Muscle layer of duodenum (tissue), 2 donors: ENCODE results near the gene TFF3.

Experiments used
- H3K27ac ChIP-seq: one replicate; pipeline ENCODE4 v1.7.0; 2013; ENCODE audit warnings: mild to moderate bottlenecking, low read length
- H3K27me3 ChIP-seq: one replicate; pipeline ENCODE4 v1.7.0; 2013; ENCODE audit warnings: low read depth, mild to moderate bottlenecking, control low read depth, low read length
- H3K36me3 ChIP-seq, 2 donors: one replicate each; pipeline ENCODE4 v1.7.0; 2013; ENCODE audit warnings: low read length in 2 of 2, control low read depth in 1 of 2, mild to moderate bottlenecking in 1 of 2; ENCODE audit not compliant: insufficient read depth in 2 of 2, control insufficient read depth in 1 of 2
- H3K4me1 ChIP-seq, 2 donors: one replicate each; pipeline ENCODE4 v1.7.0; 2013; ENCODE audit warnings: low read length in 2 of 2, mild to moderate bottlenecking in 2 of 2, control low read depth in 1 of 2, moderate library complexity in 1 of 2; ENCODE audit not compliant: insufficient read depth in 2 of 2, control insufficient read depth in 1 of 2
- H3K4me3 ChIP-seq, 2 donors: one replicate each; pipeline ENCODE4 v1.7.0; 2013; ENCODE audit warnings: low read length in 2 of 2, low read depth in 1 of 2, mild to moderate bottlenecking in 1 of 2
- H3K9me3 ChIP-seq, 2 donors: one replicate each; pipeline ENCODE4 v1.7.0; 2013; ENCODE audit warnings: low read length in 2 of 2, control low read depth in 1 of 2, mild to moderate bottlenecking in 1 of 2; ENCODE audit not compliant: control insufficient read depth in 1 of 2
- donor health status: healthy.

TFF3 gene

GRCh38 chr21:42315296-42315891, at the start of gene TFF3:
TSS of gene TFF3 (minus strand) at chr21:42315409. CDS start at chr21:42315374, 35 bp downstream.
- Histone ChIP-seq H3K9me3 (no peaks in the 10 kb centered on the region), H3K27ac (peak within 1 kb of the TSS; percentile 45), H3K4me1 (peaks cover 0 to 9% of the 10 kb centered on the region in 2 donors), H3K4me3 (peak within 1 kb of the TSS in 1 of 2 donors; percentile 21), H3K36me3 (no peaks in the 10 kb centered on the region), H3K27me3 (no peaks in the 10 kb centered on the region)

GRCh38 chr21:42364304-42364865, 49.2 kb upstream of the TFF3 start:
- H3K27ac ChIP-seq = no peak overlapping the region
- no peaks in the 10 kb centered on the region for H3K4me1 ChIP-seq
- H3K4me3 ChIP-seq = no peak overlapping the region
- no peaks in the 10 kb centered on the region for H3K36me3 ChIP-seq
- H3K27me3 ChIP-seq = peaks cover 5% of the 10 kb centered on the region
- peaks cover 0 to 8% of the 10 kb centered on the region in 2 donors for H3K9me3 ChIP-seq

GRCh38 chr21:42363312-42363711, 48.1 kb upstream of the TFF3 start:
- Histone ChIP-seq H3K4me1 (no peaks in the 10 kb centered on the region), H3K27ac (no peak overlapping the region), H3K36me3 (no peaks in the 10 kb centered on the region), H3K27me3 (peaks cover 5% of the 10 kb centered on the region), H3K9me3 (peaks cover 0 to 8% of the 10 kb centered on the region in 2 donors), H3K4me3 (no peak overlapping the region)

GRCh38 chr21:42362700-42363099, 47.5 kb upstream of the TFF3 start:
- Histone ChIP-seq H3K9me3 (peaks cover 0 to 8% of the 10 kb centered on the region in 2 donors), H3K4me1 (no peaks in the 10 kb centered on the region), H3K27ac (no peak overlapping the region), H3K4me3 (no peak overlapping the region), H3K36me3 (no peaks in the 10 kb centered on the region), H3K27me3 (peaks cover 5% of the 10 kb centered on the region)

GRCh38 chr21:42362198-42362597, 47.0 kb upstream of the TFF3 start:
- H3K36me3 ChIP-seq = no peaks in the 10 kb centered on the region
- peaks cover 0 to 8% of the 10 kb centered on the region in 2 donors for H3K9me3 ChIP-seq
- peaks cover 5% of the 10 kb centered on the region for H3K27me3 ChIP-seq
- no peak overlapping the region for H3K27ac ChIP-seq
- H3K4me3 ChIP-seq = no peak overlapping the region
- no peaks in the 10 kb centered on the region for H3K4me1 ChIP-seq

GRCh38 chr21:42361286-42361685, 46.1 kb upstream of the TFF3 start:
- H3K36me3 ChIP-seq = no peaks in the 10 kb centered on the region
- no peaks in the 10 kb centered on the region for H3K4me1 ChIP-seq
- no peak overlapping the region for H3K4me3 ChIP-seq
- peaks cover 5% of the 10 kb centered on the region for H3K27me3 ChIP-seq
- peaks cover 0 to 11% of the 10 kb centered on the region in 2 donors for H3K9me3 ChIP-seq
- no peak overlapping the region for H3K27ac ChIP-seq

- peaks cover 0 to 19% of the 10 kb centered on the region in 2 donors for H3K9me3 ChIP-seq
- H3K4me3 ChIP-seq = no peak overlapping the region
- no peaks in the 10 kb centered on the region for H3K4me1 ChIP-seq
- H3K36me3 ChIP-seq = no peaks in the 10 kb centered on the region
- no peak overlapping the region for H3K27ac ChIP-seq
- peaks cover 5% of the 10 kb centered on the region for H3K27me3 ChIP-seq
These were observed 45.1 kb upstream of the TFF3 start for GRCh38 chr21:42360317-42360716.

- peaks cover 4 to 19% of the 10 kb centered on the region in 2 donors for H3K9me3 ChIP-seq
These were observed 43.7 kb upstream of the TFF3 start for GRCh38 chr21:42358937-42359336.

GRCh38 chr21:42358261-42358660, 43.1 kb upstream of the TFF3 start:
- Histone ChIP-seq H3K4me1 (no peaks in the 10 kb centered on the region), H3K4me3 (no peak overlapping the region), H3K27me3 (no peaks in the 10 kb centered on the region), H3K9me3 (peaks cover 4 to 19% of the 10 kb centered on the region in 2 donors), H3K27ac (no peak overlapping the region), H3K36me3 (no peaks in the 10 kb centered on the region)

More at GRCh38 chr21:42358937-42359336, 43.7 kb upstream of the TFF3 start:
- H3K4me1 ChIP-seq = no peaks in the 10 kb centered on the region
- H3K4me3 ChIP-seq = no peak overlapping the region
- peaks cover under 1% of the 10 kb centered on the region for H3K27me3 ChIP-seq
- no peak overlapping the region for H3K27ac ChIP-seq
- no peaks in the 10 kb centered on the region for H3K36me3 ChIP-seq

- peaks cover 4 to 19% of the 10 kb centered on the region in 2 donors for H3K9me3 ChIP-seq
These were observed 42.1 kb upstream of the TFF3 start for GRCh38 chr21:42357307-42357706.

GRCh38 chr21:42356650-42357049, 41.4 kb upstream of the TFF3 start:
- peaks cover 4 to 19% of the 10 kb centered on the region in 2 donors for H3K9me3 ChIP-seq
- no peaks in the 10 kb centered on the region for H3K4me1 ChIP-seq
- H3K27me3 ChIP-seq = no peaks in the 10 kb centered on the region
- H3K4me3 ChIP-seq = no peak overlapping the region
- H3K36me3 ChIP-seq = no peaks in the 10 kb centered on the region
- H3K27ac ChIP-seq = no peak overlapping the region

More at GRCh38 chr21:42357307-42357706, 42.1 kb upstream of the TFF3 start:
- Histone ChIP-seq H3K4me1 (no peaks in the 10 kb centered on the region), H3K4me3 (no peak overlapping the region), H3K27ac (no peak overlapping the region), H3K36me3 (no peaks in the 10 kb centered on the region), H3K27me3 (no peaks in the 10 kb centered on the region)

- Histone ChIP-seq H3K27me3 (no peaks in the 10 kb centered on the region), H3K27ac (no peak overlapping the region), H3K36me3 (no peaks in the 10 kb centered on the region), H3K9me3 (peaks cover 4 to 19% of the 10 kb centered on the region in 2 donors), H3K4me1 (no peaks in the 10 kb centered on the region), H3K4me3 (no peak overlapping the region)
These were observed 40.8 kb upstream of the TFF3 start for GRCh38 chr21:42356046-42356445.
